Measurements from ENCODE around the gene PDZD8.
"Not testable (repeated sequence)": the region's sequence is repeated elsewhere in the genome, so short reads cannot be mapped to it uniquely, and the experiment has no call there.

Gene PDZD8

DNA sequence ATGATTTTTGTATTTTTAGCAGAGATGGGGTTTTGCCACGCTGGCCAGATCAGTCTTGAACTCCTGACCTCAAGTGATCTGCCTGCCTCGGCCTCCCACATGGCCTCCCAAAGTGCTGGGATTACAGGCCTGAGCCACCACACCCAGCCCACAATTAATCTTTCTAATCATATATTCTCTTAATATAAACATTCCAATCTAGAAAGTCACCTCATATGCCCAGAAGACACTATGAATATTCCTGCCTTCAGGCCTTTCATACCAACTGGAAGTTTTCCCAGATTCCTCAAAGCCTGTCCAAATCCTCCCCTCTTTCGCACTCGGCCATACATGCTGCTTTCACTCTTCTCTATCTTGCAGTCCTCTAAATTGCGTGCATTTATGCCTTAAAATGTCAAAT is 32.6 kb downstream of the PDZD8 start:
- DNase-seq = peak; percentile 94

GRCh38 chr10:117341061-117341460 is 34.2 kb downstream of the PDZD8 start:
- no peak for DNase-seq

DNA sequence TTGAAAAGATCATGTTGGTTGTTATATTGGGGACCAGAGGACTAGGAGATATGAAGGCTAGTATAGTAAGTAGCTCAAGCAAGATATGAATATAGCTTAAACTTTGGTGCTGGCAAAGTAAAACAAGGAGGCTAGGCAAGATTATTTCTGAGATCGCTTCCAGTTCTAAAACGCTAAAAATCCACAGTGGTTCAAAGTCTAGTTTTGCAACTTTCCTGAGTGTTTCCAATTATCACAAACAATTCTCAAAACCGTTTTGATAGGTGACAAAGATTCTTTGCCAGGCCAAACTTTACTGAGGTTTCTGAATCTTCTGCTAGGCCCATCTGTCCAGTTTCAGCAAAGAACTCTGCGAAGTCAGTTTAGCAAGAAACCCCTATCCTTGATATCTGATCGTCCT is 35.3 kb downstream of the PDZD8 start:
- no peak for DNase-seq

- DNase-seq = peak; percentile 42
Observed at GRCh38 chr10:117339578-117339977, 35.7 kb downstream of the PDZD8 start.

- DNase-seq = peak; percentile 9
Observed at GRCh38 chr10:117334926-117335325, 40.3 kb downstream of the PDZD8 start.

DNA sequence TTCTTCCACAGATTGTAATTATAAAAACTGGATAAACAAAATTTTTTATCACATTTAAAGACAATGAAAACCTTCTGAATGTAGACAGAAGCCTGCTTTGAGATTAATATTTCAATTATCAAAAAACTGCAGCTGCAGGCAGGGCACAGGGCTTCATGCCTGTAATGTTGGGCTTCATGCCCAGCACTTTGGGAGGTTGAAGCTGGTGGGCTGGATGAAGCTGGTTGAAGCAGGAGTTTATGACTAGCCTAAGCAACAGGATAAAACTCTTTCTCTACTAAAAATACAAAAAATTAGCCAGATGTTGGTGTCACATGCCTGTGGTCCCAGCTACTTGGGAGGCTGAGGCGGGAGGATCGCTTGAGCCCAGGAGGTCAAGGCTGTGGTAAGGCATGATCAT is 41.2 kb downstream of the PDZD8 start:
- peak; percentile 21 for DNase-seq

GRCh38 chr10:117327262-117327661 is 48.0 kb downstream of the PDZD8 start:
- DNase-seq = no peak

- no peak for DNase-seq
Observed at GRCh38 chr10:117324367-117324766, 50.9 kb downstream of the PDZD8 start.

- DNase-seq = no peak
Observed at GRCh38 chr10:117322260-117322659, 53.0 kb downstream of the PDZD8 start.

- peak; percentile 17 for DNase-seq
Observed at GRCh38 chr10:117320050-117320665, 55.1 kb downstream of the PDZD8 start.

- DNase-seq = peak; percentile 8
Observed at GRCh38 chr10:117318909-117319308, 56.3 kb downstream of the PDZD8 start.

DNA sequence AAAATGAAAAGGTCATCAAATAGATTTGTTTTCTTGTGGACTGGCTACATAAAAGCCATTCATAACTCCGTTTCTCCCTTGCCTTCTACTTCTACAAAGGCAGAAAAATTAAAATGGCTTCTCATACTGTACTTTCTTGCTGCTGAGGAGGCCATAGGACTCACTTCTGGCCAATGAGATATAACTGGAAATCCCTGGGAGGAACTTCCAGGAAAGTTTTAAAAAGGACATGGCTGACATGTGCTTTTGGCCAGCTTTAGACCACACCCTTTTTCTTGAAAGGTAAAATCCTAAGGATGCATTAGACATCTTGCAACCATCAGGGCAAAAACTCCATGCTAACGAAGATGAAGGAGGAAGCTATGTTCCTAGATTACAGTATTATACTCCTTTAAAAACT is 58.5 kb downstream of the PDZD8 start:
- no peak for DNase-seq

DNA sequence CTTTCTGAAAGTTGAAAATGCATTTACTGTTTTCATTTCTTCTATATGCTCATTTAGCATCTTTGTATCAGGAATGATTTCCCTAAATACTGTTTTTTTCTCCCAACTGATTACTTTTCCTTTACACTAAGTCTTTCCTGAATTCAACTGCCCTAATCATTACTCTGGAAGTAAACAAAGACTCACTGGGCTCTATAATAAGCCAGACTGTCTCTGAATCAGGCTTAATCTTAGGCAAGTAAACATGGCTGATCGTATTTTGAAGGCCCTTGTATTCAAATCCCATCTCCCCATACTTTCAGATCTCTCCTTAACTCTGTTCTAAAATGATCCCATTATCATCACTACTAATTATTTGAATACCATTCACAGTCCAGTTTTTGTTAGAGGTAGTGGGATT is 61.6 kb downstream of the PDZD8 start:
- DNase-seq = no peak

GRCh38 chr10:117312430-117312829 is 62.8 kb downstream of the PDZD8 start:
- DNase-seq = no peak

GRCh38 chr10:117311261-117311660 is 64.0 kb downstream of the PDZD8 start:
- DNase-seq = no peak

DNA sequence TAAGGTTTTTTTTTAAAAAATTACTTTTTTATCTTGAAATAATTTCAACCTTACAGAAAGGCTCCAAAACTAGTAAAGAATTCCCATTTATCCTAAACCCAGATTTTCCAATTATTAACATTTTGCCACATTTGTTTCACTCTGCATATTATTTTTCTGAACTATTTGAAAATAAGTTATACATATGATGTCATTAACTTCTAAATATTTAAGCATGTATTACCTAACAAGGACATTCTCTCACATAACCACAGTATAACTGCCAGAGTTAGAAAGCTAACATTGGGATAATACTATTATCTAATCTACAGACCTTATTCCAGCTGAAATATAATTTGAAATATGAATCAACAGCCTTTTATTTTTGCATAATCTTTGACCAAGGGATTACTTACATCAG is 68.6 kb downstream of the PDZD8 start:
- no peak for DNase-seq

- DNase-seq = not testable (repeated sequence)
Observed at GRCh38 chr10:117303451-117303850, 71.8 kb downstream of the PDZD8 start.

DNA sequence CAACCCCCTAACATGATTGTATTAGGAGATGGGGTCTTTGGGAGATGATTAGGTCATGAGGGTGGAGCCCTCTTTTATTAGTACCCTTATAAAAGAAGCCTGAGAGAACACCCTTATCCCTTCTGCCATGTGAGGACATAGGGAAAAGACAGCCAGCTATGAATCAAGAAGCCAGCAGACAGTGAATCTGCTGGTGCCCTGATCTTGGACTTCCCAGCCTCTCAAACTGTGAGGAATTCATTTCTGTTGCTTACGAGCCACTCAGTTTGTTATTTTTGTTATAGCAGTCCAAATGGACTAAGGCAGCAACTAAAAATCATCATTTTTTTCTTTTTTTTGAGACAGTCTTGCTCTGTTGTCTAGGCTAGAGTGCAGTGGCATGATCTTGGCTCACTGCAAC is 74.6 kb downstream of the PDZD8 start:
- no peak for DNase-seq

GRCh38 chr10:117299435-117299834 is 75.8 kb downstream of the PDZD8 start:
- DNase-seq = no peak

- DNase-seq = no peak
Observed at GRCh38 chr10:117298219-117298618, 77.0 kb downstream of the PDZD8 start.

DNA sequence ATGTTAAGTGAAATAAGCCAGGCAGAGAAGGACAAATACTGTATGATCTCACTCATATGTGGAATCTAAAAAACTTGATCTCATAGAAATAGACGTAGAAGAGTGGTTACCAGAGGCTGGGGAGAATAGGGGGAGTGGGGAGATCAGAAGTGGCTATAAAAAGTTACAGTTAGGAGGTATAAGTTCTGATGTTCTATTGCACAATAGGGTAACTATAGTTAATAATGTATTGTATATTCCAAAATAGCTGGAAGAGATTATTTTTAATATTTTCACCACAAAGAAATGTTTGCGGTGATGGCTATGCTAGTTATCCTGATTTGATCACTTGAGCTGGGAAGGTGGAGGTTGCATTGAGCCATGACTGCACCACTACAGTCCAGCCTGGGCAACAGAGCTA is 80.5 kb downstream of the PDZD8 start:
- no peak for DNase-seq

DNA sequence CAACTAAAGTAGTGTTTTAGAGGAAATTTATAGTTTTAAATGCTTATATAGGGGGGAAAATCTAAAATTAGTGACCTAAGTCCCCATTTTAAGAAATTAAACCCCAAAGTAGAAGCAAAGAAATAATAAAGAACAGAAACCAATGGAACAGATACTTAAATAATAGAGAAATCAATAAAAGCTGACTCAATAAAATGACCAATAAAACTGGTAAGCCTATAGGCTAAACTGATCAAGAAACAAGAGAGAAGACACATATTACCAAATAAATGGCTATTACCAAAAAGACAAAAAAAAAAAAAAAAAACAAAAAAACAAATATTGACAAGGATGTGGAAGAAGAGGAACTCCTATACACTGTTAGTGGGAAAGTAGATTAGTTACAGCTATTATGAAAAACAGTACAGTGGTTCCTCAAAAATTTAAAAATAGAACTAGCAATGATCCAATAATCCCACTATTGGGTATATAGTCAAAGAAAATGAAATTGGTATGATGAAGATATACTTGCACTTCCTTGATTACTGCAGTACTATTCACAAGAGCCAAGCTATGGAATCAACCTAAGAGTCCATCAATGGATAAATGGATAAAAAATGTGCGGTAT is 81.1 kb downstream of the PDZD8 start:
- no peak for DNase-seq

DNA sequence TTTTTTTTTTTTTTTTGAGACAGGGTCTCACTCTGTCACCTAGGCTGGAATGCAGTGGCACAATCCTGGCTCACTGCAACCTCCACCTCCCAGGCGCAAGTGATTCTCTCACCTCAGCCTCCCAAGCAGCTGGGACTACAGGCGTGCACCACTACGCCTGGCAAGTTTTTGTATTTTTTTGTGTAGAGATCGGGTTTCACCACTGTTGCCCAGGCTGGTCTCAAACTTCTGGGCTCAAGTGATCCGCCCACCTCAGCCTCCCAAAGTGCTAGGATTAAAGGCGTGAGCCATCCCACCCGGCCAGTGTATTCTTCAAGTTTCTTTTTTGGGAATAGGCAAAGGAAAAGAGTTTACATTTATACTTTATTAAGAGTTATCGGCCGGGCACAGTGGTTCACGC is 84.4 kb downstream of the PDZD8 start:
- not testable (repeated sequence) for DNase-seq

- no peak for DNase-seq
Observed at GRCh38 chr10:117284716-117285494, 90.3 kb downstream of the PDZD8 start.

All from fibroblast of skin of right biceps (primary cell).